HCT116 (cell line): ENCODE measurements around the gene SPDYE2B.
"Not testable (repeated sequence)": the region's sequence is repeated elsewhere in the genome, so short reads cannot be mapped to it uniquely, and the experiment has no call there.

Experiments used
- CEBPB ChIP-seq: IDR thresholded peaks from 2 replicates; pipeline ENCODE4 v1.6.1; 2012; ENCODE audit warnings: low read depth
- CTCF ChIP-seq, 3 experiments: fragments of 200-600 bp in 1 of 3; sonication (generic) in 1 of 3; IDR thresholded peaks in 2 of 3; conservative IDR thresholded peaks in 1 of 3; 2 replicates each; pipeline ENCODE4 v1.5.1; 2012 to 2017; ENCODE audit warnings: low read depth in 2 of 3, low read length in 2 of 3, antibody characterized with exemption in 1 of 3, borderline replicate concordance in 1 of 3, control low read depth in 1 of 3, mild to moderate bottlenecking in 1 of 3, mixed read lengths in 1 of 3, mixed run types in 1 of 3, moderate library complexity in 1 of 3; ENCODE audit not compliant: insufficient read depth in 1 of 3
- EGR1 ChIP-seq: IDR thresholded peaks from 2 replicates; pipeline ENCODE4 v1.6.1; 2012; ENCODE audit warnings: low read depth
- ELF1 ChIP-seq: IDR thresholded peaks from 2 replicates; pipeline ENCODE4 v1.6.1; 2012; ENCODE audit warnings: low read depth, borderline replicate concordance
- EZH2 ChIP-seq: fragments of 200-600 bp; sonication (generic); IDR thresholded peaks from 2 replicates; pipeline ENCODE4 v1.6.1; 2017; ENCODE audit warnings: antibody characterized with exemption, mixed run types
- EZH2phosphoT487 ChIP-seq: fragments of 200-600 bp; IDR thresholded peaks from 2 replicates; pipeline ENCODE4 v1.6.1; 2018; ENCODE audit warnings: antibody characterized with exemption, borderline replicate concordance
- JUND ChIP-seq: IDR thresholded peaks from 2 replicates; pipeline ENCODE4 v1.6.1; 2012
- POLR2A ChIP-seq: IDR thresholded peaks from 2 replicates; pipeline ENCODE4 v1.7.0; 2011; ENCODE audit warnings: borderline replicate concordance; ENCODE audit not compliant: insufficient read depth, insufficient read length; ENCODE audit errors: extremely low read depth
- POLR2AphosphoS5 ChIP-seq: IDR thresholded peaks from 2 replicates; pipeline ENCODE4 v1.6.1; 2011; ENCODE audit warnings: mild to moderate bottlenecking, low read depth, low read length, moderate library complexity
- RAD21 ChIP-seq: IDR thresholded peaks from 2 replicates; pipeline ENCODE4 v1.6.1; 2012; ENCODE audit warnings: low read depth, mild to moderate bottlenecking
- TCF7L2 ChIP-seq: IDR thresholded peaks from 2 replicates; pipeline ENCODE4 v1.7.0; 2011; ENCODE audit warnings: borderline replicate concordance, inconsistent platforms; ENCODE audit not compliant: insufficient read depth, insufficient read length; ENCODE audit errors: extremely low read depth
- YY1 ChIP-seq: IDR thresholded peaks from 2 replicates; pipeline ENCODE4 v1.6.1; 2011; ENCODE audit warnings: low read length, low read depth, moderate library complexity, mild to moderate bottlenecking; ENCODE audit not compliant: insufficient replicate concordance; ENCODE audit errors: extremely low read depth
- ZBTB33 ChIP-seq: IDR thresholded peaks from 2 replicates; pipeline ENCODE4 v1.6.1; 2011; ENCODE audit warnings: mild to moderate bottlenecking, low read length, moderate library complexity; ENCODE audit not compliant: insufficient replicate concordance; ENCODE audit errors: extremely low read depth
- ZNF274 ChIP-seq: fragments of 200-500 bp; sonication (Bioruptor generic); IDR thresholded peaks from 2 replicates; pipeline ENCODE4 v1.6.1; 2014; ENCODE audit warnings: mild to moderate bottlenecking, low read depth, low read length, inconsistent platforms

- TF ChIP-seq ZBTB33; CTCF (IDR thresholded peaks at IDR 0.05 in 2 of 3, conservative IDR thresholded peaks at IDR 0.05 in 1 of 3; ENCODE audit: borderline replicate concordance in 1 of 3, insufficient read depth in 1 of 3, low read depth in 2 of 3, low read length in 2 of 3); POLR2AphosphoS5; POLR2A; CEBPB; RAD21; JUND; ZNF274; EGR1; ELF1; EZH2phosphoT487; YY1; EZH2; TCF7L2: not testable (repeated sequence)
These were observed 21.8 kb downstream of the SPDYE2B start for GRCh38 chr7:102671956-102672307.
